ENCODE data around the gene FN3K. TPM values are rescaled to one million over a fixed set of nuclear protein-coding genes. Genes with fewer than 3 reads are reported as not detected.
A peak's percentile ranks its signal among the peaks of the same experiment; 100 is the strongest.

Gene FN3K
- polyA plus RNA-seq, 3 donors, result 35.1 to 36.7 (median 35.3) TPM

DNA sequence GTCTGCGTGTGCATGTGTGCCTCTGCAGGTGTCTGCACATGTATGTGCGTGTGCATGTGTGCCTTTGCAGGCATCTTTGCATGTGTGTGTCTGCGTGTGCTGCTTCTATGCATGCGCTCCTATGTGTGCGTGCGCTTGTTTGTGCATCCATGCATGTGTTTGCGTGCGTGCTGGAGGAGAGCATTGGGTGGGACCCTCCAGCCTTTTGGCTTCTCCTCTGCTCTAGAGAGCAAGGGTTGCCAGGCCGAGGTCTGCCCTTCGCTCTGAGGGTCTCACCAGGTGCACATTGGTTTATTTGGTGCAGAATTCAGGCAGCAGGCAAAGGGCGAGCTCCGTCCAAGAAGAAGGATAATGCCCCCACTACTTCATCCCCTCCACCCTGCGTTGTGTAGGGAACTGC lies 35.9 kb upstream of the FN3K start:
- DNase-seq, result no peak

DNA sequence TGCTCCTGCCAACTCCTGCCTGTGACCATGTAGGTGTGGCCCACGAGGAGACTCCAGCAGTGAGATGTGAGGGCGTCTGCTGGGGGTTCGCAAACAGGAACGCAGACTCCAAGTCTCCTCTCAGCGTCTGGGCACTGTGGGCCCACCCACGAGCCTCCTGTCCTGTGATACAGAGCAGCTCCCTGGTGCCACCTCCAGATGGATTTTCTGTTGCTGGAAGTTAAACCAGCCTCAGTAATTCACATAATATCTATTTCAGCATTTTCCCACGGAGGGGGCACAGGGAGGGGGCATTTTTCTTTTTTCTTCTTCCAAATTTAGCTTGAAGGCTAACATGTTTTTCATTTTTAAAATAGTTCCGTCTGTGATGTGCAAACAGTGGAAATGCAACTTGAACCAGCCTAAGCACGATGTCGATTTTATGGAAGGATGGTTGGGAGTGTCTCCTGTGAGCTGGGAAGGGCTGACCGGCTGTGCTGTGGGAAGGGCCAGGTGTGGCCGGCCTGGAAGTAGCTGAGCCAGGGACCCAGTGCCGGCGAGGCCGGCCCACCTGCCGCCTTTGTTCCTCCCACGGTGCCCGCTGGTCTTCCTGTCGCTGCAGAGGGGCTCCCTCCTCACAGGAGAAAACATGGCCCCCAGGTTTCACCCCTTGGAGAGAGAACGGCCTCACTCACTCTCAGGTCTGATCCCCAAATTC lies 33.0 kb upstream of the FN3K start:
- no peak for DNase-seq

DNA sequence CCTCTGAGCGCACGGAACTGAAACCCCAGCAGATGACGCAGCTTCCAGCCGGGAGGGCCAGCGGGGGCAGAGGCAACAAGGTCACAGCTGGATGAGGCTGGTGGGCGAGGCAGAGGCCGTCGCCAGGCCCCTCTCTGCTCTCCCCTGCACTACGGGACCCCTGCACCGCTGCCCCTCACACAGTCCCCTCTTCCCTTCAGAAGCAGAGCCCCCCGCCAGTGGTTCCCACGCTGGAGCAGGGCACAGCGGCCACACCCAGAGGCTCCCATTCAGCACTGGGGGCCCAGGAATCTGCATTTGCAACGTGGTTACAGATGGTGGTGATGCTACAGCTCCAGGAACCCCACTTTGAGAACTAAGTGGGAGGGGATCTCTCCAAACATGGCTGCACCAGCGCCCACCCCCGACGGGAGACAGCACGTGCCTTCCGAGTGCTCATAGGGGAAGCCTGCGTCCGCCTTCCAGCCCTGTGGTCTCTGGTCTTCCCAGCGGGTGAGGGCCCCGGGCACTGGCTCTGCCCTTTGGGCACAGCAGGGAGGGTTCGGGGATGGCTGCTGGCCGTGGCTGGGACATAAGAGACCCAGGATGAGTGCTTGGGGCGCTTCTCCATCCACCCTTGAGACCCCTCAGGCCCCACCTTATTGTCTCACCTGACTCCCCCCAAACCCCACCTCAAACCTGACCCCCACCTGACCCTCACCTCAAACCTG lies 32.2 kb upstream of the FN3K start:
- DNase-seq, result no peak

DNA sequence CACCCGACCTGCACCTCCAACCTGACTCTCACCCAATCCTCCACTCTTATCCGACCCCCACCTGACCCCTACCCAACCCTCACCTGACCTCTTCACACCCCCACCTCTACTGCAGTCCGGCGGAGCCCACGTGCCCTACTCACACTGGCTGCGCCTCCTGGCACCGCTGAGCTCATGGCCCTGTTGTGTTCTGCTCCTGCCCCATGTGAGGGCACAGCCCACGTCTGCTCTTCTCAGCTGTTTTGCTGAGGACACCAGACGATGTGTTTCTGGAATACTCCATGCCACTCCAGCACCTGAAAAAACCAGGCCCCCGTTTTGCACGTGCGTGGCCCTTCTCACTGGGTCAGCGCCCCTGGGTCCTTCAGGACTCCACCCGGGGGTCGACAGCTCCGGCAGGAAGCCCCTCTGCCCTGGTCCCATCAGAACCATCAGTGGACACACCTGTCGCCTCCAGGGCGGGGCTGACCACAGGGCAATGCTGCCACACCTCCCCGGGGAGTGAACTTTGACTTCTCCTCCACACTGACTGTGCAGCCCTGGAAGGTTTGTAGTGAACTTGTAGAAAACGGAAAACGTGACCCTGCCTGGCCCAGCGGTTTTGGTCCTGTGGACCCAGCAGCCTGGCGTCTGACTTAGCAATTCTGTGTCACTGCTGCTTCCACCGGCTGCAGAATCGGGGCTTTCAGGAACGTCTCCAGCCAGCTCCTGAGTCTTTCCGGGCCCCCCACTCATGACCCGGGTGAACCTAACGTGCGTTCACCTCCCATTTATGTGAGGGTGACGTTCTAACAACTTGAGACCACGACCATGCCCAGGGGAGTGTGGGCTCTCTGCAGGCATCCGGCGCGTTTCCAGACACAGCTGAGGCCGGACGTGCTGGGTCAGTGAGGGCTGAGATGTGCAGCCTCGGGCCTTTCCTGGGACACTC lies 31.2 kb upstream of the FN3K start:
- no peak for DNase-seq

DNA sequence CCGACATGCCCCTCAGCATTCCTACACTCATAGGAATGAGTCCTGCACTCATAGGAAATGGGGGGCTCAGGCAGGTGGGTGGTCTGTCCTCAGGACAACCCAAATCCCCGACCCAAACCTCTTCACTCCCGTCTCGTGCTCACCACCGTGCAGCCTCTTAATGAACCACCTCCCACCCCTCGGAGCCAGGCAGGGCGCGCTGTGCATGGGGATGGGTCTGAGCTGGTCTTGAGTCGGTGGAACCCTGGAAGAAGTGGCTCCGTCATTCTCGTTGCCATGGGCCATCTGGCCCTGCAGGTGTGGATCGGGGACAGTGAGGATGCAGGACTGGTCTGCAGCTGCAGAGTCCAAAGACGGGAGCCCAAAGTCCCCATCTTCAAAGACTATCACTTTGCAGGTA lies 30.5 kb upstream of the FN3K start:
- no peak for DNase-seq

DNA sequence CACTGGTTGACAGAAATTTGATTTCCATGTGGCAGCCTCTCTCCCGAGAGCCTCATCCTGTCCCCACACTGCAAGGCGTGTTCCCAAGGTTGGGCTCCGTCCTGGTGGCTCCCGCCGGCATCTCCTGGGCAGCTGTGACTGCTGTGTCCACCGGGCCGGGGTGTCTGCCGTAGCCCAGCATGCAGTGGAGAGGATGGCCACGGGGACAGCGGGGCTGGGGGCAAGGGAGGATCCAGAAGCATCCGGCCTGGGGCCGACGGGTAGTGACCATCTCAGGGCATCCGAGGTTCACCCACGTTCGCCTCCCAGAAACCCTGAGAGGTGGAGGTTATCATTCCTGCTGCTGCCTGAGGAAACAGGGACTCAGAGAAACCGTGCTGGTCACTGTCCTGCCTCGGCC lies 29.7 kb upstream of the FN3K start:
- no peak for DNase-seq

DNA sequence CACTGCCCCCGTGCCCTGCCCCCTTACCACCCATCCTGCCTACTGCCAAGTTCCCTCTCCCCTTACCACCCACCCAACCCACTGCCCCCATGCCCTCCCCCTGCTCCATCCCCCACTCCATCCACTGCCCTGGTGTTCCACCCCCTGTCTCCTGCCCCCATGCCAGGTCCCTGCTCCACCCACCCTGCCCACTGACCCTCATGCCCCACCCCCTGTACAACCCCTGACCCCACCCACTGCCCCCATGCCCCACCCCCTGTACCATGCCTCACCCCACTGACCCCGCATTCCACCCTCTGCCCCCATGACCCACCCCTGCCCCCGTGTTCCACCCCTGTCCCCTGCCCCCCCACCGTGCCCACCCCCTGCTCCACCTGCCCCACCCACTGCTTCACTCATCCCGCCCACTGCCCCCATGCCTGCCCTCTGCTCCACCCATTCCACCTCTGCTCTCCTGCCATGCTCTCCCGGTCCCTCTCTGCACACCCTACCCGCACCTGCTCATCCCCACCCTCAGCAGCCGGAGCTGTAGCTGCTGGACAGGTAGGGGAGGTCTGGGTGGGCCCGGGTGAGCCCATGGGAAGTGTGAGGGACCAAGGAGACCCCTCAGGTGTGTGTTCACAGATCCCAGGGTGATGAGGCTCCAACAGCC lies 26.3 kb upstream of the FN3K start:
- DNase-seq, result no peak

DNA sequence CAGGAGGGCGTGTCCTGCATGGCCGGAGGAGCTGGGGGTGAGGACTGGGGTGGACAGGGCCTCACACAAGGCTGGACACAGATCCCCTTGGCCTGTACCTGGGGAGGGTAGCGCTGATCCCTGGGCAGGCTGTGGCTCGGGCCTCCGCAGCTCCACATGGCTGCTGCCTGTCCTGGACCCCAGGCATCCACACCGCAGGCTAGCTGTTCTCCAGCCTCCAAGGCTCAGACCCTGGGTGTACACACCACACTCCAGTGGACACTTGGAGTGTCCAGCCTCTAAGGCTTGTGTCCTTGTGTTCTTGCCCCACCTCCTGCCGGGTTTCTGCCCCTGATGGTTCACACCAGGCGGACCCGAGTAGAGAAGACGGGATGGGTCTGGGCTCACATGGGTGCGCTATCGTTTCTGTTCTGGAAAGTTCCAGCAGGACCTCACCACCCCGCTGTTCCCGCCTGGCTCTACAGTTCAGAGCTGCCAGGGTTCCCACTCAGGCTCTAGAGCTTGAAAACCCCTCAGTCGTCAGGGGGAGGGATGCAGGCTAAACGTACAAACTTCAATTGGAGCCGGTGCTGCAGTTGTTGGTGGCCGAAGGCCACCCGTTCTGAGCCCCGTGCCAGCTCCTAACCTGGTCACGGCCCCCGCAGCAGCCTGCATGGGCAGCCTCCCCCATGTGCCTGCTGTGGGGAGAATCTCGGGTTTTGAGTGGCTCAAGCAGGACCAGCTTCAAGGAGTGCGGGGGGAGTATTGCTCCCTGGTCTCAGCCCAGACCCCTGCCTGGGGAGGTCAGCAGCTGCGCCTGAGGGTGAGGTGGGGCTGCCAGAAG lies 25.5 kb upstream of the FN3K start:
- DNase-seq, result no peak

DNA sequence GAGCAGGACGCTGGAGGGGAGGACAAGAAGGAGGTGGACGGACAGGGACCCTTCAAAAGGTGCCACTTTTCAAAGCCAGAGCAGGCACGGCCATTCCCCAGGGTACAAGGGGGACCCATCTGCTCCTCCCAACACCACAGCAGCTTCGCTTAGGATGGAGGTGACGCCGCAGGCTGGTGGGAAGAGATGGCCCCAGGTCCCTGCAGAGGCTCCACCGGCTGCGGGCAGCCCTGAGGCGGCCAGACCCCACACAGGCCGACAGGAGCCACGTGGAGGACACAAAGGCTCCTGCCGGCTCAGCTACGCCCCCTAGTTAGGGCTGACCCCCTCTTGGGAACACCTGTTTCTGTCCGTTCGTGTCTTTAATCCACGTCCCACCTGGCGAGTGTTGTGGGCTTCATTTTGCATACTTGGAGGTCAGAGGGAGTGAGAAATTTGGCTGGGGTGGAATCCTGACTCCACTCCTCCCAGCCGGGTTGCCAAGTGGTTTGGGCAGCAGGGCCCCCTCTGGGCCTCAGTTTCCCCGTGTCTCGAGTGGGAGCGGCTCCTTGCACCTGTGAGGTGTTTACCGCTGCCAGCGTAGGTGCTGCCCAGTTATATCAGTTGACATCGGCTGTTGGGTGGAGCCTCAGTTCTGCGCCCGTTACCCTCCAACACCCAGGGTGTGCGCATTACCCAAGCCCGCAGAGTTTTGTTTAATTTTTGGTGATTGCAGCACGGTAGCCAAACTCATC lies 24.7 kb upstream of the FN3K start:
- no peak for DNase-seq

DNA sequence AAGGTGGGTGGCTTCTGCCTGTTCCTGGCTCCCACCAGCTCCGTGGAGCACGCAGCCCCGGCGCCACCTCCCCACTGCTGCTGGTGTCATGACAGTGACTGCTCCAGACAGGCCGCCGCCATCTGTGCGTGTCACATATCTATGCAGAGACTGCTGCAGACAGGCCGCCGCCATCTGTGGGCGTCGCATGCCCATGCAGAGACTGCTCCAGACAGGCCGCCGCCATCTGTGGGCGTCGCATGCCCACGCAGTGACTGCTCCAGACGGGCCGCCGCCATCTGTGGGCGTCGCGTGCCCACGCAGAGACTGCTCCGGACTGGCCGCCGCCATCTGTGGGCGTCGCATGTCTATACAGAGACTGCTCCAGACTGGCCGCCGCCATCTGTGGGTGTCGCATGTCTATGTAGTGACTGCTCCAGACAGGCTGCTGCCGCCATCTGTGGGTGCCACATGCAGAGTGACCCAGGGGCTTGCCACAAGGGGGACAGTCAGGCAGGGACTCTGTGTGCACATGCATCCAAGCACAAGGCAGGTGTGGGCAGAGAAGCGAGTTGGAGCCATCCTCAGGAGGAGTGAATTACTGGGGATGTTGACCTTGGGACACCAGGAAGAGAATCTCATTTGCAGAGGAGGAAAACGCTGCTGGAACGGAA lies 22.2 kb upstream of the FN3K start:
- no peak for DNase-seq

DNA sequence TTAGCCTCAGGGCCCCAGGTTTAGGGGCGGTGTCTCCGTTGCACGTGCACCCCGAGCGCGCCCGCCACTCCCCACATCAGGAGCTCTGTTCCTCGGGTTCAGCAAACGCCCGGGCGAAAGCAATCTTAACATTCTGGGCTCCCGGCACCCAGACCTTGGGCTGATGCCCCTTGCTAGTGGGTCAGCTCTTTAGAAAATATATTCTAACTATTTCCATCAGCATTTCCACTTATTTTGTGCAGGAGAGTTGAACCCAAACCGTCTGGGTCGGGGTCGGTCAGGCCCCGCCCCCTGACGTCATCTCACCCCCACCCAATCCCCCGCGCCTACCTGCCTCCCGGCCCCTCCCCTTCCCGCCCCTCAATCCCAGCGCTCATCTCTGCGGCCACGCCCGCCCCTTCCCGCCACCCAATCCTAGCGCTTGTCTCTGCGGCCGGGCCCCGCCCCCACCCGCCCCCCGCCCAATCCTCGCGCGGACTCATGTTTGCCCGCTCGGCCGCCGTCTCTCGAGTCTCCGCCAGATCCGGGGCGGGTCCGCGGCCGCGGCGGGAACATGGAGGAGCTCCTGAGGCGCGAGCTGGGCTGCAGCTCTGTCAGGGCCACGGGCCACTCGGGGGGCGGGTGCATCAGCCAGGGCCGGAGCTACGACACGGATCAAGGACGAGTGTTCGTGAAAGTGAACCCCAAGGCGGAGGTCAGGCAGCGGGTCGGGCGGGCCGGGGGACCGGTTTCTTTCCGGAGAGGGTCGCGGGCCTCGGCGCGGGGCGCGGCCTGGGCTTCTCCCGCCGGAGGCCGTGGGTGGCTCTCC lies 19.0 kb upstream of the FN3K start, which contains the start of gene FN3KRP:
Gene FN3KRP (plus strand): TSS at position 504 of the 808 bp plus-strand sequence. CDS start 50 bp downstream, at position 554.
- peak; percentile 96 for DNase-seq

DNA sequence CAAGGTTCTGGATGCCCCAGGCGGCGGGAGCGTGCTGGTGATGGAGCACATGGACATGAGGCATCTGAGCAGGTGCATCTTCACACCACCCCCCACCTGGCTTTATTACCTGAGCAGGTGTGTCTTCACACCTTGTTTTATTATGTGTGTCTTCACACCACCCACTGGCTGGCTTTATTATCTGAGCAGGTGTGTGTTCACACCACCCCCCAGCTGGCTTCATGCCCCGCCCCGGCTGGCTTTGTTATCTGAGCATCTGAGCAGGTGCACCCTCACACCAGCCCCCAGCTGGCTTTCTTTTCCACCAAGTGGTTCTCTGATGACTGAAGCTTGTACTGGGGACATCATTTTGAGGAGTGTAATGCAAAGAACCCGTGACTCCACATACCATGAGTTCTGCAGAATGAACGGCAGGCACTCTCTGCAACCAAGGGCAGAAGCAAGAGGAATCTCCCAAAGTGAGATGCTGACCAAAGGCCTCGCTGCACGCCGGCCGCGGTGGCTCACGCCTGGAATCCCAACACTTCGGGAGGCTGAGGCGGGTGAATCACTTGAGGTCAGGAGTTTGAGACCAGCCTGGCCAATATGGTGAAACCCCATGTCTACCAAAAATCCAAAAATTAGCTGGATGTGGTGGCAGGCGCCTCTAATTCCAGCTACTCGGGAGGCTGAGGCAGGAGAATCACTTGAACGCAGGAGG lies 16.3 kb upstream of the FN3K start:
- DNase-seq, result no peak

DNA sequence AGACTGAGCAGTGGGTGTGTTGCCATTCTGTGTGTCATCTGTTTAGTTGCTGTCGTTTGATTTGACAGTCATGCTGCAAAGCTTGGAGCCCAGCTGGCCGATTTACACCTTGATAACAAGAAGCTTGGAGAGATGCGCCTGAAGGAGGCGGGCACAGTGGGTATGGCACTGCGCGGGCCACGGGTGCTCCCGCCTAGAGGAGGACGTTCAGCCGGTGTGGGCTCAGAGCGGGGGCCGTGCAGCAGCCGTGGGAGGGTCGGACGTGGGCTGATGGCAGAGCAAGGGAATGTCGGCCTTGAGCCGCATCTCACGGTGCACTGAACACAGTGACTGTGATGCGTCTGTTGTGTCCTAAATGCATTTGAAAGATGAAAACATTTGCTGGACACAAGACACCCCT lies 15.2 kb upstream of the FN3K start:
- no peak for DNase-seq

DNA sequence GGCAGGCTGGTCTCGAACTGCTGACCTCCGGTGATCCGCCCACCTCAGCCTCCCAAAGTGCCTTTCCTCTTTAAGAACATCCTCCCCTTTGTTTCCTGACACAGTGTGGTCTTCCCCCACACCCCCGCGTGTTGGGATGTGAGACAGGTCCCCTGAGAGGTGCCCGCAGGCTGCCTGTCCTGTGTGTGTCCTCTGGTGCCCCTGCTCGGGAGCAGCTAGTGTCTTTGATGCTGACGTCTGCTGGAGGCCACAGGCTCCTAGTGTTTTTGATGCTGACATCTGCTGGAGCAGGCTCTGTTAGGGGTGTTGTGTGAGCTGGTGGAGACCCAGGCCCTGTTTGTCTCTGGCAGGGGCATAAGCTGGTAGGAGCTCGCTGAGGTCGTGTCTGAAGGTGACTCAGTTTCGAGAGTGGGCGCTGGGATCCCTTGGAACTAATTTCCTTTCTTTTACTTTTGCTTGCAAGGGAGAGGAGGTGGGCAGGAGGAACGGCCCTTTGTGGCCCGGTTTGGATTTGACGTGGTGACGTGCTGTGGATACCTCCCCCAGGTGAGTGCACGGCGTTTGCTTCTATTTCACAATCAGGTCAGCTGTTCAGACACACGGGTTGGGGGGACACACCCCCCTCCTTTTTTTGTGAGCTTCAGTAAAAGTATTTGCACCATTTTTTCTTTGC lies 12.9 kb upstream of the FN3K start:
- no peak for DNase-seq

DNA sequence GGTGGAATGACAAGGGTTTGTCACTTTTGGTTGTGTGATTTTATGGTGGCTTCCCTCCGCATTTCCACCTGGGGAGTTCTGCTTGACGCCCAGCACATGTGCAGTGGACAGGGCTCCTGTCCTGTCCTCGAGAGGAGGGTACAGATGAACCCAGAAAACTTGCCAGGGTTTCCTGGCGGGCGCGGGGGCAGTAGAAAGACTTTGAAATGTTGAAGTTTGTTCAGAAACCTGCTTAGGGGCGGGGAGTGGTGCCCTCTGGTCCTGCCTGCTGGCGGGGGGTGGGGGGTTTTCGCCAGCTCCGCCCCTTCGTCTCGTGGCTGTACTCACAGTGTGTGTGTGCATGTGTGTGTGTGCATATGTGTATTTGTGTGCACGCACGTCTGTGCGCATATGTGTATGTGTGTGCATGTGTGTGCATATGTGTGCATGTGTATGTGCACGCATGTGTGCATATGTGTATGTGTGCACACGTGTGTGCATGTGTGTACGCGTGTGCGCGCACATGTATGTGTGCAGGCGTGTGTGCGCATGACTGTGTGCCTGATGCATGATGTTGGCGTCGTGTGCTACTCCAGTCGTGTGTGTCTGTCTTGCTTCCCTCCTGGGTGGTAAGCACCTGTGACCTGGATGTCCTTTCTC lies 12.1 kb upstream of the FN3K start:
- DNase-seq, result no peak

DNA sequence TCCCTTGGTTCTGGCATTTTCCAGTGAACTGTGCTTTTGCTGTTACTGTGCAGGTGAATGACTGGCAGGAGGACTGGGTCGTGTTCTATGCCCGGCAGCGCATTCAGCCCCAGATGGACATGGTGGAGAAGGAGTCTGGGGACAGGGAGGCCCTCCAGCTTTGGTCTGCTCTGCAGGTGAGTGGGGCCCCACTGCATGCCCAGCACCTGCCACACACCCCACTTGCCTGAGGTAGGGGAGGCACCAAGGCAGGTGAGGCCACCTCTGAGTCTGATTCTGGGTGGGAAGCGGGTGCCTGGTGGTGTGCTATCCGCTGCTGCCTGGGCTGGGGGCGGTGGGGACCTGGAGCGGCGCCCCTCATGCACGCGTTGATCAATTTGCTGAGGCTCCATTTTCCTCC lies 9.0 kb upstream of the FN3K start:
- no peak for DNase-seq
